HepG2 (cell line): ENCODE data around the gene LRRTM3.

ENCODE experiments used
- BRD4 ChIP-seq: sonication (generic); formaldehyde crosslinking; IDR thresholded peaks from 2 replicates; pipeline ENCODE4 v1.4.0; 2020; ENCODE audit warnings: missing genetic modification reagents
- DPF2 ChIP-seq: sonication (generic); formaldehyde crosslinking; IDR thresholded peaks from 2 replicates; pipeline ENCODE4 v1.4.0; 2020; ENCODE audit warnings: mild to moderate bottlenecking, low read depth, missing genetic modification reagents, borderline replicate concordance
- EZH2 ChIP-seq: conservative IDR thresholded peaks from 2 replicates; pipeline ENCODE4 v1.6.1; 2012; ENCODE audit warnings: mild to moderate bottlenecking, low read depth, low read length, moderate library complexity
- FOXA1 ChIP-seq, 2 experiments: fragments of 450-650 bp in 1 of 2; sonication (generic) in 1 of 2; formaldehyde crosslinking in 1 of 2; IDR thresholded peaks; 2 replicates each; pipeline versions ENCODE4 v1.4.0 to v1.6.1; 2016 to 2020; ENCODE audit warnings: missing genetic modification reagents in 1 of 2
- GTF2F1 ChIP-seq: fragments of 150-350 bp; IDR thresholded peaks from 2 replicates; pipeline ENCODE4 v1.6.1; 2014; ENCODE audit warnings: low read length
- POLR2A ChIP-seq, 2 experiments: IDR thresholded peaks; 2 replicates each; pipeline ENCODE4 v1.6.1; 2011; ENCODE audit warnings: low read depth in 2 of 2, low read length in 2 of 2, mild to moderate bottlenecking in 1 of 2, moderate library complexity in 1 of 2; ENCODE audit not compliant: insufficient read depth in 1 of 2
- SP2 ChIP-seq: sonication (generic); formaldehyde crosslinking; IDR thresholded peaks from 2 replicates; pipeline ENCODE4 v1.5.1; 2020; ENCODE audit warnings: mild to moderate bottlenecking, missing genetic modification reagents
- ZNF205 ChIP-seq: IDR thresholded peaks from 2 replicates; pipeline ENCODE4 v1.6.1; 2018; ENCODE audit warnings: missing biosample characterization, missing genetic modification reagents
- ZNF589 ChIP-seq: sonication (generic); formaldehyde crosslinking; conservative IDR thresholded peaks from 2 replicates; pipeline ENCODE4 v1.8.0; 2022; ENCODE audit warnings: mild to moderate bottlenecking, moderate library complexity, missing genetic modification reagents
- TF ChIP-seq, protein P1 (sequence below): sonication (generic); formaldehyde crosslinking; IDR thresholded peaks from 2 replicates; pipeline ENCODE4 v1.5.0; 2020; ENCODE audit warnings: mild to moderate bottlenecking, missing genetic modification reagents, moderate library complexity
- TF ChIP-seq, protein P2 (sequence below): sonication (generic); formaldehyde crosslinking; IDR thresholded peaks from 2 replicates; pipeline ENCODE4 v1.4.0; 2020; ENCODE audit warnings: mild to moderate bottlenecking, missing genetic modification reagents, borderline replicate concordance
- TF ChIP-seq, protein P3 (sequence below): sonication (generic); formaldehyde crosslinking; IDR thresholded peaks from 2 replicates; pipeline ENCODE4 v1.4.0; 2020; ENCODE audit warnings: missing genetic modification reagents

DNA sequence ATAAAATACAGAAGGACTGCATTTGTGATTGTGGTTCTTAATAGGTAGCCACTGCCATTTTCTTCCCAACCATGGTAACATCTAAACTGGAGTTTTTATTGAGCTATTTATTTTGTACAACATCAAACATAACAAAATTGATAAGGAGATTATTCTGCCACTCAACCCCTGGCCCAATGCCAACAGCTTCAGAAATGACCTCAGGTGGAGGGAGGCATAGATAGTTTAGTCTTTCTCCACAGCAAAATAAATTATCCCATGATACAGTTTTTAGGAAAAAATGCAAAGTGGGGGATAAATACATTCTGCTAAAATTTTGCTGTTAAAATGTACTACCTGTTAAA, 57.6 kb downstream of the LRRTM3 start:
- TF ChIP-seq, protein P1, sequence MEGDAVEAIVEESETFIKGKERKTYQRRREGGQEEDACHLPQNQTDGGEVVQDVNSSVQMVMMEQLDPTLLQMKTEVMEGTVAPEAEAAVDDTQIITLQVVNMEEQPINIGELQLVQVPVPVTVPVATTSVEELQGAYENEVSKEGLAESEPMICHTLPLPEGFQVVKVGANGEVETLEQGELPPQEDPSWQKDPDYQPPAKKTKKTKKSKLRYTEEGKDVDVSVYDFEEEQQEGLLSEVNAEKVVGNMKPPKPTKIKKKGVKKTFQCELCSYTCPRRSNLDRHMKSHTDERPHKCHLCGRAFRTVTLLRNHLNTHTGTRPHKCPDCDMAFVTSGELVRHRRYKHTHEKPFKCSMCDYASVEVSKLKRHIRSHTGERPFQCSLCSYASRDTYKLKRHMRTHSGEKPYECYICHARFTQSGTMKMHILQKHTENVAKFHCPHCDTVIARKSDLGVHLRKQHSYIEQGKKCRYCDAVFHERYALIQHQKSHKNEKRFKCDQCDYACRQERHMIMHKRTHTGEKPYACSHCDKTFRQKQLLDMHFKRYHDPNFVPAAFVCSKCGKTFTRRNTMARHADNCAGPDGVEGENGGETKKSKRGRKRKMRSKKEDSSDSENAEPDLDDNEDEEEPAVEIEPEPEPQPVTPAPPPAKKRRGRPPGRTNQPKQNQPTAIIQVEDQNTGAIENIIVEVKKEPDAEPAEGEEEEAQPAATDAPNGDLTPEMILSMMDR (CRISPR knock-in tag): no peak
- TF ChIP-seq DPF2 (CRISPR knock-in tag) (no peak), ZNF205 (no peak), FOXA1 (IDR thresholded peaks at IDR 0.05) (no peak), FOXA1 (CRISPR knock-in tag; IDR thresholded peaks at IDR 0.05) (no peak), POLR2A (IDR thresholded peaks at IDR 0.05; ENCODE audit: insufficient read depth in 1 of 2, low read depth in 2 of 2, low read length in 2 of 2) (no peak), GTF2F1 (no peak), SP2 (CRISPR knock-in tag) (no peak), BRD4 (CRISPR knock-in tag) (no peak), ZNF589 (no peak), EZH2 (no peak)
- TF ChIP-seq, protein P2, sequence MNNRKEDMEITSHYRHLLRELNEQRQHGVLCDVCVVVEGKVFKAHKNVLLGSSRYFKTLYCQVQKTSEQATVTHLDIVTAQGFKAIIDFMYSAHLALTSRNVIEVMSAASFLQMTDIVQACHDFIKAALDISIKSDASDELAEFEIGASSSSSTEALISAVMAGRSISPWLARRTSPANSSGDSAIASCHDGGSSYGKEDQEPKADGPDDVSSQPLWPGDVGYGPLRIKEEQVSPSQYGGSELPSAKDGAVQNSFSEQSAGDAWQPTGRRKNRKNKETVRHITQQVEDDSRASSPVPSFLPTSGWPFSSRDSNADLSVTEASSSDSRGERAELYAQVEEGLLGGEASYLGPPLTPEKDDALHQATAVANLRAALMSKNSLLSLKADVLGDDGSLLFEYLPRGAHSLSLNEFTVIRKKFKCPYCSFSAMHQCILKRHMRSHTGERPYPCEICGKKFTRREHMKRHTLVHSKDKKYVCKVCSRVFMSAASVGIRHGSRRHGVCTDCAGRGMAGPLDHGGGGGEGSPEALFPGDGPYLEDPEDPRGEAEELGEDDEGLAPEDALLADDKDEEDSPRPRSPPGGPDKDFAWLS (CRISPR knock-in tag): no peak
- TF ChIP-seq, protein P3, sequence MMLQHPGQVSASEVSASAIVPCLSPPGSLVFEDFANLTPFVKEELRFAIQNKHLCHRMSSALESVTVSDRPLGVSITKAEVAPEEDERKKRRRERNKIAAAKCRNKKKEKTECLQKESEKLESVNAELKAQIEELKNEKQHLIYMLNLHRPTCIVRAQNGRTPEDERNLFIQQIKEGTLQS (CRISPR knock-in tag): no peak
